Activated naive CD8-positive, alpha-beta T cell treated with anti-CD3 and anti-CD28 coated beads, Interleukin-2, amount 50 U/mL, for 24 hours (primary cell): ENCODE measurements around the gene ATP7A.
"Not testable (repeated sequence)": the region's sequence is repeated elsewhere in the genome, so short reads cannot be mapped to it uniquely, and the experiment has no call there.

Experiments
- ATAC-seq: fragments of 150-1000 bp; cut with Tn5 transposase; one replicate; pipeline ENCODE4 v1.10.0; 2021
- DNase-seq: peaks from one replicate; pipeline ENCODE4 v3.0.0; 2021
- H3K27ac Mint-ChIP-seq: one replicate; pipeline ENCODE4 v1.8.0; 2021; ENCODE audit warnings: mild to moderate bottlenecking, mixed read lengths
- H3K27me3 Mint-ChIP-seq: one replicate; pipeline ENCODE4 v1.8.0; 2021; ENCODE audit warnings: mixed read lengths
- H3K36me3 Mint-ChIP-seq: one replicate; pipeline ENCODE4 v1.8.0; 2021; ENCODE audit warnings: low read depth, mixed read lengths
- H3K4me1 Mint-ChIP-seq: one replicate; pipeline ENCODE4 v1.8.0; 2021; ENCODE audit warnings: mixed read lengths
- H3K4me3 Mint-ChIP-seq: one replicate; pipeline ENCODE4 v1.8.0; 2021; ENCODE audit warnings: mild to moderate bottlenecking, moderate library complexity, mixed read lengths
- H3K9me3 Mint-ChIP-seq: one replicate; pipeline ENCODE4 v1.8.0; 2021; ENCODE audit warnings: mixed read lengths

The ATP7A gene

GRCh38 chrX:77924320-77924859 lies 13.9 kb downstream of the ATP7A start:
- ATAC-seq, result no peak
- H3K27me3 Mint-ChIP-seq, result no peaks in the 10 kb centered on the region
- H3K4me1 Mint-ChIP-seq, result peaks cover 15% of the 10 kb centered on the region
- no peak overlapping the region for H3K4me3 Mint-ChIP-seq
- H3K36me3 Mint-ChIP-seq, result peaks cover 3% of the 10 kb centered on the region
- H3K9me3 Mint-ChIP-seq, result no peaks in the 10 kb centered on the region
- no peak for DNase-seq
- no peak overlapping the region for H3K27ac Mint-ChIP-seq

- Mint-ChIP-seq H3K27me3 (no peaks in the 10 kb centered on the region), H3K4me3 (no peak overlapping the region), H3K36me3 (peaks cover 3% of the 10 kb centered on the region), H3K27ac (no peak overlapping the region), H3K9me3 (no peaks in the 10 kb centered on the region), H3K4me1 (peaks cover 13% of the 10 kb centered on the region)
- ATAC-seq (no peak), DNase-seq (no peak)
Observed at GRCh38 chrX:77925764-77926163, 15.3 kb downstream of the ATP7A start.

GRCh38 chrX:77930581-77930980 lies 20.1 kb downstream of the ATP7A start:
- Mint-ChIP-seq H3K4me1 (peaks cover 3% of the 10 kb centered on the region), H3K27me3 (no peaks in the 10 kb centered on the region), H3K27ac (no peak overlapping the region), H3K36me3 (no peaks in the 10 kb centered on the region), H3K4me3 (no peak overlapping the region), H3K9me3 (no peaks in the 10 kb centered on the region)
- DNase-seq, result no peak
- no peak for ATAC-seq

- no peaks in the 10 kb centered on the region for H3K4me1 Mint-ChIP-seq
- H3K27ac Mint-ChIP-seq, result no peak overlapping the region
- DNase-seq (no peak), ATAC-seq (no peak)
- no peak overlapping the region for H3K4me3 Mint-ChIP-seq
- no peaks in the 10 kb centered on the region for H3K36me3 Mint-ChIP-seq
- H3K27me3 Mint-ChIP-seq, result no peaks in the 10 kb centered on the region
- no peaks in the 10 kb centered on the region for H3K9me3 Mint-ChIP-seq
Observed at GRCh38 chrX:77935886-77936285, 25.4 kb downstream of the ATP7A start.

DNA sequence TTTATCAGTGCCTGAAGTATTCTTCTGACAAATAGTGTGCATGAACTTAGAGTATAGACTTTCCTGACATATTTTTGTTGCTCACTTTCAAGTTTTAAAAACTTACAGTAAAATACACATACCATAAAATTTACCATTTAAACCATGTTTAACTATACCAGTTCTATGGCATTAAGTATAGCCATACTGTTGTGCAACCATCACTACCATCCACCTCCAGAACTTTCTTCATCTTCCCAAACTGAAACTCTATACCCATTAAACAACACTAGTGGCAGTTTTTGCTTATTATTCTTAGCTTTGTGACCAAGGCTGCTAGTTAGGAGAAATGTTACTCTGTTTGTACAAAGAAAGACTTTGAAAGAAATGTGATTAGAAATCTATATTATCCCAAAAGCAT lies 25.8 kb downstream of the ATP7A start:
- no peaks in the 10 kb centered on the region for H3K27me3 Mint-ChIP-seq
- H3K4me1 Mint-ChIP-seq, result no peaks in the 10 kb centered on the region
- ATAC-seq (no peak), DNase-seq (no peak)
- H3K4me3 Mint-ChIP-seq, result no peak overlapping the region
- no peaks in the 10 kb centered on the region for H3K36me3 Mint-ChIP-seq
- no peak overlapping the region for H3K27ac Mint-ChIP-seq
- H3K9me3 Mint-ChIP-seq, result no peaks in the 10 kb centered on the region

GRCh38 chrX:77937291-77937690 lies 26.8 kb downstream of the ATP7A start:
- Mint-ChIP-seq H3K4me1 (no peaks in the 10 kb centered on the region), H3K9me3 (no peaks in the 10 kb centered on the region), H3K27ac (no peak overlapping the region), H3K4me3 (no peak overlapping the region), H3K27me3 (no peaks in the 10 kb centered on the region), H3K36me3 (no peaks in the 10 kb centered on the region)
- DNase-seq (no peak), ATAC-seq (no peak)

DNA sequence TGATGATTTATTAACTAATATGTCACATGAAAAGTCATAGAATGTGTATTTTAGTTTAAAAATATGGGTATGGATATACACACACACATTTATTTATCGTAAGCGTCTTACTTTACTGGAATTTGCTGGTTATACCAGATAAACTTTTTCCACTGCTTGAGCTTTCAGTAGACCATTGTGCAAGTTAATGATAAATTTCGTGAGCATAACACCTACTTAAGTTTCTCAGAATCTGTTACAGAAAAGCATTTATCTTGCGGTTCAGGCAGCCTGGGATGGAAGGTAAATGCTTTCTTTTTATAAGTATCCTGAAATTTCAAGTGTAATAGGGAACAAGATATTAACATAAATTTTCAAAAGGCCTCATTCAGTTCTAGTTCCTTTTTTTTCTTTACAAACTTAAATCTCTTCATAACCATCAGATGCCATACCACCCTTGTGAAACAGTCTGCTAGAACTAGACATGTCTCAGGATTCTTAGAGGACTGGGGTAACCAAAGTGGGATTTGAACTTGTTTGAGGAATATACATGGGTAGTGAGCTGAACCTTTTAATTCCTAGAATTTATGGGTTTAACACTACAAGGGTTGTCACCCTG lies 27.7 kb downstream of the ATP7A start:
- H3K4me1 Mint-ChIP-seq, result peaks cover 1% of the 10 kb centered on the region
- H3K4me3 Mint-ChIP-seq, result no peak overlapping the region
- H3K27ac Mint-ChIP-seq, result no peak overlapping the region
- DNase-seq (no peak), ATAC-seq (no peak)
- H3K9me3 Mint-ChIP-seq, result no peaks in the 10 kb centered on the region
- no peaks in the 10 kb centered on the region for H3K27me3 Mint-ChIP-seq
- H3K36me3 Mint-ChIP-seq, result no peaks in the 10 kb centered on the region

DNA sequence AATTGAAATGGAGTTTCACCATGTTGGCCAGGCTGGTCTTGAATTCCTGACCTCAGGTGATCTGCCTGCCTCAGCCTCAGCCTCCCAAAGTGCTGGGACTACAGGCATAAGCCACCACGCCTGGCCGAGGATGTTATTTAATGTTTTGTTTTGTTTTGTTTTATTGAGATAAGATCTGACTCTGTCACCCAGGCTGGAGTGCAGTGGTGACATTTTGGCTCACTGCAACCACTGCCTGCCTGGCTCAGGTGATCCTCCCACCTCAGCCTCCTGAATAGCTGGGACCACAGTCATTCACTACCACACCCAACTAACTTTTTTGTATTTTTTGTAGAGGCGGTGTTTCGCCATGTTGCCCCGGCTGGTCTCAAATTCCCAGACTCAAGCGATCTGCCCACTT lies 34.5 kb downstream of the ATP7A start:
- DNase-seq, H3K27ac Mint-ChIP-seq, H3K36me3 Mint-ChIP-seq, H3K27me3 Mint-ChIP-seq, H3K9me3 Mint-ChIP-seq, ATAC-seq, H3K4me3 Mint-ChIP-seq, H3K4me1 Mint-ChIP-seq: not testable (repeated sequence)

- H3K36me3 Mint-ChIP-seq, result peaks cover 3% of the 10 kb centered on the region
- DNase-seq, result no peak
- no peaks in the 10 kb centered on the region for H3K27me3 Mint-ChIP-seq
- H3K4me1 Mint-ChIP-seq, result peaks cover 3% of the 10 kb centered on the region
- H3K4me3 Mint-ChIP-seq, result no peak overlapping the region
- no peak overlapping the region for H3K27ac Mint-ChIP-seq
- no peaks in the 10 kb centered on the region for H3K9me3 Mint-ChIP-seq
- ATAC-seq, result no peak
Observed at GRCh38 chrX:77945910-77946545, 35.5 kb downstream of the ATP7A start.

DNA sequence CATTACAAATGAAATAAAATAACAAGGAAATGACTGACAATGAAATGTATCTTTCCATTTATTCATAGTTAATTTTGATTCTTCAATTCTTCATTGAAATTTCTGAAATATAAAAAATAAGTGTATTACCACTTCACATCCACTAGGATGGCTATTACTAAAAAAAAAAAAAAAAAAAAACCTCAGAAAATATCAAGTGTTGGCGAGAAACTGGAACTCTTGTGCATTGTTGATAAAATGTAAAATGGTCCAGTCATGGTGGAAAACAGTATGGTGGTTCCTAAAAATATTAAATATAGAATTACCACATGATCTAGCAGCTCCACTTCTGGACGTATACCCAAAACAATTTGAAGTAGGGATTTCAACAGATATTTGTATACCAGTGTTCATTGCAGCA lies 36.1 kb downstream of the ATP7A start:
- DNase-seq (no peak), ATAC-seq (no peak)
- H3K36me3 Mint-ChIP-seq, result peaks cover 3% of the 10 kb centered on the region
- no peaks in the 10 kb centered on the region for H3K27me3 Mint-ChIP-seq
- no peaks in the 10 kb centered on the region for H3K9me3 Mint-ChIP-seq
- no peak overlapping the region for H3K4me3 Mint-ChIP-seq
- peaks cover 3% of the 10 kb centered on the region for H3K4me1 Mint-ChIP-seq
- H3K27ac Mint-ChIP-seq, result no peak overlapping the region

GRCh38 chrX:77949840-77950239 lies 39.3 kb downstream of the ATP7A start:
- H3K9me3 Mint-ChIP-seq, result no peaks in the 10 kb centered on the region
- H3K36me3 Mint-ChIP-seq, result peaks cover 3% of the 10 kb centered on the region
- no peak for ATAC-seq

DNA sequence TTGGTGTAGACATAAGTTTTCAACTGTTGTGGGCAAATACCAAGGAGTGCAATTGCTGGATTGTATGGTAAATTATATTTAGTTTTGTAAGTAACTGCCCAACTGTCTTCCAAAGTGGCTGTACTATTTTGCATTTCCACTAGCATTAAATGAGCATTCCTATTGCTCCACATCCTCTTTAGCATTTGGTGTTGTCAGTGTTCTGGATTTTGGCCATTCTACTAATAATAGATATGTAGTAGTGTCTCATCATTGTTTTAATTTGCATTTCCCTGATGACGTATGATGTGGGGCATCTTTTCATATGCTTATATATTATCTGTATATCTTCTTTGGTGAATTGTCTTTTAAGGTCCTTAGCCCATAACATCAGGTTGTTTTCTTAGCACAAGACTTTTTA lies 41.7 kb downstream of the ATP7A start:
- Mint-ChIP-seq H3K4me3 (no peak overlapping the region), H3K9me3 (peaks cover 3% of the 10 kb centered on the region)

More at GRCh38 chrX:77949840-77950239, 39.3 kb downstream of the ATP7A start:
- H3K27ac Mint-ChIP-seq, result no peak overlapping the region
- H3K4me3 Mint-ChIP-seq, result no peak overlapping the region
- DNase-seq, result no peak
- H3K4me1 Mint-ChIP-seq, result peaks cover 6% of the 10 kb centered on the region
- H3K27me3 Mint-ChIP-seq, result no peaks in the 10 kb centered on the region

DNA sequence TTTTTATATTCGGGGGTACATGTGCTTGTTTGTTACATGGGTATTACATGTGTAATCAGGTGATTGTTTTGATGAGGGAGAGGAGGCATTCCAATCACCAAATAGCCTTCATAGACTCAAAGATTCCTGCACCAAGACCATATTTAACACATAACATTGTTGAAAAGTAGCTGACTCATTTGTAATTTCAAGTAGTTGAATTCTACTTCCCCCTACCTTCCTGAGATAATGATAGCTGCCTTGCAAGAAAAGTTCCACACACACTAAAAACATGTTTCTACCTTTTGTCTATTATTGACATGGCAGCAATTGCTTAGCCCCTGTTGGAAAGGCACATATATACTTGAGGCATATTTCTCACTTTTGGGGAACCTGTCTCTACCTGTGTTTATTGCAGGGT lies 42.8 kb downstream of the ATP7A start:
- Mint-ChIP-seq H3K4me3 (no peak overlapping the region), H3K36me3 (peaks cover 5% of the 10 kb centered on the region), H3K4me1 (peaks cover 13% of the 10 kb centered on the region), H3K27me3 (no peaks in the 10 kb centered on the region), H3K9me3 (peaks cover 3% of the 10 kb centered on the region), H3K27ac (no peak overlapping the region)
- ATAC-seq (no peak), DNase-seq (no peak)

More for the DNA sequence above, 41.7 kb downstream of the ATP7A start:
- DNase-seq (no peak), ATAC-seq (no peak)
- Mint-ChIP-seq H3K27ac (no peak overlapping the region), H3K36me3 (peaks cover 6% of the 10 kb centered on the region), H3K4me1 (peaks cover 8% of the 10 kb centered on the region), H3K27me3 (no peaks in the 10 kb centered on the region)

GRCh38 chrX:77953708-77954107 lies 43.2 kb downstream of the ATP7A start:
- no peaks in the 10 kb centered on the region for H3K27me3 Mint-ChIP-seq
- H3K36me3 Mint-ChIP-seq, result peaks cover 5% of the 10 kb centered on the region
- H3K27ac Mint-ChIP-seq, result no peak overlapping the region
- peaks cover 3% of the 10 kb centered on the region for H3K9me3 Mint-ChIP-seq
- no peak overlapping the region for H3K4me3 Mint-ChIP-seq
- ATAC-seq (no peak), DNase-seq (no peak)
- H3K4me1 Mint-ChIP-seq, result peaks cover 13% of the 10 kb centered on the region

- Mint-ChIP-seq H3K4me1 (peaks cover 47% of the 10 kb centered on the region), H3K36me3 (peaks cover 5% of the 10 kb centered on the region), H3K4me3 (peak overlapping the region; percentile 75), H3K27me3 (no peaks in the 10 kb centered on the region), H3K27ac (peak overlapping the region; percentile 93), H3K9me3 (peaks cover 2% of the 10 kb centered on the region)
- DNase-seq (no peak), ATAC-seq (peak; percentile 80)
Observed at GRCh38 chrX:77960567-77960966, 50.1 kb downstream of the ATP7A start.
